ENCODE results near the gene TAF10.
A peak's percentile ranks its signal among the peaks of the same experiment; 100 is the strongest.

The TAF10 gene

DNA sequence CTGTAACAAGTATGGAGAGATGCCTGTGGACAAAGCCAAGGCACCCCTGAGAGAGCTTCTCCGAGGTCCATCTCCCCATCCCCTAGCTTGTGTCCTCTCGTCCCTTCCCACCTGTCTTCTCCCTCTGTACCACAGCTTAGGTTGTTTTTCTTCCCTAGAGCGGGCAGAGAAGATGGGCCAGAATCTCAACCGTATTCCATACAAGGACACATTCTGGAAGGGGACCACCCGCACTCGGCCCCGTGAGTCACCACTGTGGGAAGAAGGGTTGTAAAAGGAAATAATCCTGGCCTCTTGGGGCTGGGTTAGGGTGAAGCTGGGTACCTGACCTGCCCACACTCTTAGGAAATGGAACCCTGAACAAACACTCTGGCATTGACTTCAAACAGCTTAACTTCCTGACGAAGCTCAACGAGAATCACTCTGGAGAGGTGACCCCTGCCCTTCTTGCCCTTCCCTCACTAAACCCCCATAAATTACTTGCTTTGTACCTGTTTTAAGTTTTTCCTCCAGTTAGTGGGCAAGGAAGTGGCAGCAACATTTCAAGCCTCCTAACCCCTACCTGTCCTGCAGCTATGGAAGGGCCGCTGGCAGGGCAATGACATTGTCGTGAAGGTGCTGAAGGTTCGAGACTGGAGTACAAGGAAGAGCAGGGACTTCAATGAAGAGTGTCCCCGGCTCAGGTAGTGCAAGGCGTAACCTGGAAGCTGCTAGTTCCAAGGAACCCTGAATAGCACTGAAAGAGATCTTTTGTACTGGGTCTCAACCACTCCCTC is 3.1 kb downstream of the TAF10 start:
- no peak for DNase-seq (ENCODE audit: low spot score)

GRCh38 chr11:6608011-6608410 is 4.0 kb downstream of the TAF10 start:
- no peak for DNase-seq (ENCODE audit: low spot score)

GRCh38 chr11:6607190-6607795 is 4.7 kb downstream of the TAF10 start:
- no peak for DNase-seq (ENCODE audit: low spot score)

GRCh38 chr11:6606471-6607189 is 5.4 kb downstream of the TAF10 start:
- DNase-seq (ENCODE audit: low spot score) = no peak

DNA sequence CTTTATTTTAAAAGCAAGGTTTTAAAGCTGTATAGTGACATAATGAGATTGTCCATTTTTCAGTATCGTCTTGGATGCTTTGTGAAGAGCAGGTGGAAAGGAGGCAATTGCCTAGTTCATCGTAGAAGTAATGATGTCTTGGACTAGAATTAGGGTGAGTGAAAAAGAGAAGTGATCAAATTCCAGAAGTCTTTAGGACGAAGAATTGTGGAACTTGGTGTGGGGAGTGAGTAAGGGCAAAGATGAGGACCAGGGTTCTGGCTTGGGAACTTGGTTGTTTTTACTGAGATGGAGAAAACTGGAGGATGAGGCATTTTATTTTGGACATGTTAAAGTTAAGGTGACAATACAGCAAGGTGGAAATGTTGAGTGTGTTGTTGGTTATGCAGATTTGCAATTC is 7.2 kb downstream of the TAF10 start:
- no peak for DNase-seq (ENCODE audit: low spot score)

DNA sequence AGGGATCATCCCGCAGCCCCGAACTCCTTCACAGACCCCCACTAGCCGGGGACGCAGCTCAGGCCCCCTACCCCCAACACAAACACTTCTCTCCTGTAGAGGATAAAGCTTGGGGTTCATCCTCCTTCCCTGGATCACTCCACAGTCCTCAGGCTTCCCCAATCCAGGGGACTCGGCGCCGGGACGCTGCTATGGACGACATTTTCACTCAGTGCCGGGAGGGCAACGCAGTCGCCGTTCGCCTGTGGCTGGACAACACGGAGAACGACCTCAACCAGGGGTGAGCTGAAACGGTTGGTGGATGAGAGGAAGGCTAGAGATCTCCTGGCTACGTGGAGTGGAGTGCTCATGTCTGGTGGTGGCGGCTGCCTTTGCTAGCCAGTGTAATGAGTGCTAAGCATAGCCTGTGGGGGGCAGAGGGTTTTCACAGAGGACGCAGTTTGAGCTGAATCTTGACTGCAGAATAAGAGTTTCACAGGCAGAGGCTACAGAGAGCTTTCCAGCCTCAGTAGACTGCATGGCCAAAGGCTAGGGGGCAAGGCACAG is 7.9 kb downstream of the TAF10 start:
- DNase-seq (ENCODE audit: low spot score) = peak; percentile 58

- peak; percentile 89 for DNase-seq (ENCODE audit: low spot score)
Measured at GRCh38 chr11:6603287-6604080, 8.5 kb downstream of the TAF10 start, which contains the start of the genes ILK and RRP8. TSS of gene ILK (plus strand) at chr11:6603774. CDS start at chr11:6604272, 498 bp downstream. TSS of gene RRP8 (minus strand) at chr11:6603616. CDS start at chr11:6603502, 114 bp downstream.

- DNase-seq (ENCODE audit: low spot score) = no peak
Measured at GRCh38 chr11:6602096-6602940, 9.7 kb downstream of the TAF10 start.

DNA sequence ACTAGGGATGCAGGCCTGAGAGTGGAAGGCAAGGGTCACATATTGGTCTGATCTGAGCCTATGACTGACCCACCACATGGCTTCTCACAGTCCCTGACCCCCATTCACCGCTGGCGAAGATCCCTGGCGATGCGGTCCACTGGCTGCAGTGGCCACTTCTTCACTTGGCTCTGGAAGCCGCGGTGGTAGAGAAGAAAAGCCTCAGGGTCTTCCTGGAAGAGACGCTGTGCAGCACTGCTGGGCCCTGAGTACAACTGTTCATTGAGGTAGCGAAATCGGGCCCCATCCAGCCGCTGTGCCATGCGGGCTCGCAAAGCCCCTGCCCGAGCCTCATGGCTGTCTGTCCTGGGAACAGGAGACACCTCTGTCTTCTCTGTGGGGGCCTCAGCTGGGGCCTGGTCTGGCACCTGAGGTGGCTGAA is 11.0 kb downstream of the TAF10 start:
- no peak for DNase-seq (ENCODE audit: low spot score)

- DNase-seq (ENCODE audit: low spot score) = no peak
Measured at GRCh38 chr11:6599881-6600390, 12.1 kb downstream of the TAF10 start.

- DNase-seq (ENCODE audit: low spot score) = no peak
Measured at GRCh38 chr11:6599449-6599848, 12.6 kb downstream of the TAF10 start.

- DNase-seq (ENCODE audit: low spot score) = no peak
Measured at GRCh38 chr11:6598555-6598954, 13.5 kb downstream of the TAF10 start.

- DNase-seq (ENCODE audit: low spot score) = no peak
Measured at GRCh38 chr11:6596239-6596877, 15.7 kb downstream of the TAF10 start.

DNA sequence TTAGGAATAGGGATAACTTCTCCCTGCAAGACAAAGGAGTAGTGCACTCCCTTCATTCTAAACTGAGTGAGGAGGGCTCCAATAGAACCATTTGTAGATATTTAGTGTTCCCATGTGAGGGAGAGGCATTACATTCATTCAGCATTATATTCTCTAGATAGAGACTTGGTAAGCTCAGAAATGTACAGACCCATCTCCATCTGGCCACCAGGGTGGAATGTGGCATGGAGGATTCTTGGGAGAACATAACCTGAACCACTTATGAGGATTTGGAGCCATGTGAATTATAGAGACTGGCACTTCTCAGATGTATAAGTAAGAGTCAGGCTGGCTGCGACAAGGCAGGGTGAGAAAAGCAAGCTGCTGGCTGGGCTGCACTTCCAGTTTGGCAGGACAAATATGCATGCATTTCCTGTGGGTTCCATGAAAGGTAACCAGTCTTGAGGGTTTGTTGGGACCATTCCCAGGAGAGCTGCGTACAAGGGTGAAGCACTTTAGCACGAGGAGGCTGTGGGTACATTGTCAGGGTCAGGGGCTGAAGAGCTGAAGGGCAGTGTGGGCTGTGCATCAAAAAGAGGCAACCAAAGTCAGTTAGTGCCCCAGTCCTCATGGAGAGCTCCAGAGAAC is 17.8 kb downstream of the TAF10 start:
- DNase-seq (ENCODE audit: low spot score) = no peak

- DNase-seq (ENCODE audit: low spot score) = no peak
Measured at GRCh38 chr11:6588018-6588417, 24.0 kb downstream of the TAF10 start.

- DNase-seq (ENCODE audit: low spot score) = no peak
Measured at GRCh38 chr11:6587360-6587953, 24.6 kb downstream of the TAF10 start.

DNA sequence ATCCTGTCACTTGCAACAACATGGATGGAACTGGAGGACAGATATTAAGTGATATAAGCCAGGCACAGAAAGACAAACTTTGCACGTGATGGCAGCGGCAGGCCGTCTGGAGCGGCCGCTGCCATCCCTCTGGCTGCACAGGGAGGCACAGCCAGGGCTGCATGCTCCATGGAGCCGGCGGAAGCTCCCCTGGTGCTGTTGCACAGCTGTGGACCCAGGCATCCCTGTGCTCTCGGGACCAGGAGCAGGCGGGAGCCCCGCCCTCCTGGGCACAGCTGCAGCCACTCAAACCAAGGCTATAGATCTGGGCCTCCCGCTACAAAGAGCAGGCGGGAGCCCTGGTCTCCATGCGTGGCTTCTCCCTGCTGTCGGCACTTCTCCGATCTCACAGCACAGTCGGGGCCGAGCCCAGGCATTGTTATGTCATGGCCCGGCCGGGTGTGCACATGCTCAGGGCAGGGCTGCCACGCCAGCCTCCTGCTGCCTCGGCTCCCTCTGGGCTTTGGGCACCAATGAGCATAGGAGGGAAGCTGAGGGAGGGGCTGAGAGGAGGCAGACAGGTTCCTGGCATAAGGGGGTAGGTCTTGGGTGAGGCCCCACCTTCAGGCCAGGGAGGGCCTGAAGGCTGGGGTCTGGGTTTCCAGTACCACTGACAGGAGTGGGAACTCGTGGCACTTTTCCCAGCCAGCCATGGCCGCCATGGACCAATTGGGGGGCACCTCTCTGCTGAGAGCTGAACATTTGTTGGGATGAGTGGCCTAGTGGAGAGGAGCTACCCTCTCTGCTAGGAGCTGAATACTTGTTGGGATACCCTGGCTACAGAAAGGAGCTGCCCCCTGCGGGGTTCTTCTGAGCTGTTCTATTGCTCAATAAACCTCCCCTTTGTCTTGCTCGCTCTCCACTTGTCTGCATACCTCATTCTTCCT is 25.3 kb downstream of the TAF10 start:
- DNase-seq (ENCODE audit: low spot score) = no peak

DNA sequence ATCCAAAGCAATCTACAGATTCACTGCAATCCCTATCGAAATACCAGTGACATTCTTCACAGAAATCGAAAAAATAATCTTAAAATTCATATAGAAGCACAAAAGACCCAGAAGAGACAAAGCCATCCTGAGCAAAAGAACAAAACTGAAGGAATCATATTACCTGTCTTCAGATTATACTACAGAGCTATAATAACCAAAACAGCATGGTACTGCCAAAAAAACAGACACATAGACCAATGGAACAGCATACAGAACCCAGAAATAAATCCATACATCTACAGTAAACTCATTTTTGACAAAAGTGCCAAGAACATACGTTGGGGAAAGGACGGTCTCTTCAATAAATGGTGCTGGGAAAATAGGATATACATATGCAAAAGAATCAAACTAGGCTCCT is 27.5 kb downstream of the TAF10 start:
- no peak for DNase-seq (ENCODE audit: low spot score)

Measured in hematopoietic multipotent progenitor cell treated with erythropoietin and hydrocortisone succinate and interleukin-3 and kit ligand, for 15 days (in vitro differentiated cells).